K562 (cell line): ENCODE data around the gene SLC27A2. TPM values are rescaled to one million over a fixed set of nuclear protein-coding genes. Genes with fewer than 3 reads are reported as not detected.

ENCODE experiments used
- ATAC-seq: fragments of 200-7000 bp; cut with Tn5 transposase; 3 replicates; pipeline ENCODE4 v1.9.1; 2020; ENCODE audit warnings: moderate library complexity
- BruUV-seq: library from RNA; stranded (reverse); fragments of 400-500 nt; replicated peaks from 2 replicates; lab custom pipeline; 2021; lab: Mats Ljungman, UMichigan
- CTCF ChIA-PET: fragments of 300-600 bp; formaldehyde crosslinking; extraction: SDS; loops from one replicate; lab custom pipeline; 2021; ENCODE audit warnings: low intra/inter-chr PET ratio; lab: Yijun Ruan, JAX
- POLR2A ChIA-PET: fragments of 300-600, 350-650 bp; sonication (Branson Sonifier 250); formaldehyde crosslinking; extraction: SDS; loops from one replicate; lab custom pipeline; 2021; ENCODE audit warnings: antibody characterized with exemption, inconsistent platforms; lab: Yijun Ruan, JAX
- DNase-seq, 4 experiments: peaks; one replicate each; pipeline versions ENCODE4 v3.0.0 to v3.0.0-alpha.2; 2011 to 2018; ENCODE audit warnings: low spot score in 3 of 4, mixed read lengths in 3 of 4; ENCODE audit errors: extremely low read depth in 1 of 4
- FAIRE-seq: peaks from 2 replicates; lab custom pipeline; 2011; peaks lifted over from hg19 to GRCh38; lab: Jason Lieb, UNC
- H2AFZ ChIP-seq: 2 replicates; pipeline ENCODE4 v1.6.0; 2011; ENCODE audit warnings: low read depth, low read length, control low read depth, inconsistent platforms
- H3K27ac ChIP-seq: fragments of 200-600 bp; 3 replicates; pipeline ENCODE4 v1.8.0; 2011; ENCODE audit warnings: low read depth, mild to moderate bottlenecking, control low read depth, inconsistent platforms, low read length, moderate library complexity, mixed read lengths; ENCODE audit errors: extremely low read depth
- H3K27me3 ChIP-seq, 2 experiments: fragments of 300-600 bp in 1 of 2; 2 replicates in 1 of 2; 3 replicates in 1 of 2; pipeline versions ENCODE4 v1.6.0 to v1.8.0; 2011; ENCODE audit warnings: inconsistent platforms in 2 of 2, low read length in 2 of 2, mild to moderate bottlenecking in 1 of 2, mixed read lengths in 1 of 2, moderate library complexity in 1 of 2; ENCODE audit not compliant: control insufficient read depth in 2 of 2, insufficient read depth in 2 of 2
- H3K36me3 ChIP-seq: fragments of 300-600 bp; 3 replicates; pipeline ENCODE4 v1.8.0; 2011; ENCODE audit warnings: mild to moderate bottlenecking, low read length, inconsistent platforms; ENCODE audit not compliant: control insufficient read depth, insufficient read depth
- H3K4me1 ChIP-seq, 2 experiments: fragments of 200-600 bp in 1 of 2; replicated peaks in 1 of 2; 2 replicates in 1 of 2; 3 replicates in 1 of 2; pipeline versions ENCODE4 v1.5.1 to v1.8.0; 2011; ENCODE audit warnings: inconsistent platforms in 2 of 2, low read length in 2 of 2, mild to moderate bottlenecking in 1 of 2, mixed read lengths in 1 of 2, moderate library complexity in 1 of 2; ENCODE audit not compliant: control insufficient read depth in 2 of 2, insufficient read depth in 2 of 2
- H3K4me2 ChIP-seq: 2 replicates; pipeline ENCODE4 v1.6.1; 2011; ENCODE audit warnings: low read length, control low read depth, inconsistent platforms, mixed read lengths; ENCODE audit not compliant: insufficient read depth
- H3K4me3 ChIP-seq: fragments of 200-600 bp; sonication (generic), shearing (Covaris generic); 2 replicates; pipeline ENCODE4 v1.5.1; 2016; ENCODE audit warnings: control low read depth, inconsistent platforms
- H3K79me2 ChIP-seq: fragments of 200-600 bp; 3 replicates; pipeline ENCODE4 v1.8.0; 2011; ENCODE audit warnings: low read length, inconsistent platforms; ENCODE audit not compliant: control insufficient read depth, insufficient read depth
- H3K9ac ChIP-seq, 2 experiments: 2 replicates each; pipeline versions ENCODE4 v1.6.0 to v1.6.1; 2011; ENCODE audit warnings: low read depth in 2 of 2, low read length in 2 of 2, control low read depth in 1 of 2, inconsistent platforms in 1 of 2, mild to moderate bottlenecking in 1 of 2, mixed read lengths in 1 of 2; ENCODE audit not compliant: insufficient read depth in 1 of 2
- H3K9me1 ChIP-seq: one replicate; pipeline ENCODE4 v1.6.0; 2011; ENCODE audit warnings: inconsistent platforms, mild to moderate bottlenecking, low read length, moderate library complexity; ENCODE audit not compliant: control insufficient read depth, insufficient read depth
- H3K9me3 ChIP-seq: replicated peaks from 2 replicates; pipeline ENCODE4 v1.5.1; 2011; ENCODE audit warnings: low read depth, low read length, inconsistent platforms; ENCODE audit not compliant: control insufficient read depth, insufficient read depth
- H4K20me1 ChIP-seq: replicated peaks from 2 replicates; pipeline ENCODE4 v1.6.1; 2011; ENCODE audit warnings: low read length, inconsistent platforms, mixed read lengths; ENCODE audit not compliant: control insufficient read depth, insufficient read depth
- ATF3 ChIP-seq, 2 experiments: fragments of 450-650 bp in 1 of 2; sonication (generic) in 1 of 2; formaldehyde crosslinking in 1 of 2; IDR thresholded peaks in 1 of 2; conservative IDR thresholded peaks in 1 of 2; 2 replicates each; pipeline versions ENCODE4 v1.6.1 to v1.8.1; 2016 to 2023; ENCODE audit warnings: mild to moderate bottlenecking in 2 of 2, moderate library complexity in 2 of 2, inconsistent platforms in 1 of 2, missing genetic modification reagents in 1 of 2
- C11orf30 ChIP-seq: fragments of 450-650 bp; IDR thresholded peaks from 2 replicates; pipeline ENCODE4 v1.6.1; 2016; ENCODE audit warnings: low read depth, mild to moderate bottlenecking
- GMEB1 ChIP-seq: fragments of 250-450 bp; sonication (Bioruptor Pico); IDR thresholded peaks from 2 replicates; pipeline ENCODE4 v1.4.0; 2020; ENCODE audit warnings: mild to moderate bottlenecking
- GTF2E2 ChIP-seq: fragments of 200-800 bp; sonication (Bioruptor generic); IDR thresholded peaks from 2 replicates; pipeline ENCODE4 v1.6.1; 2016; ENCODE audit warnings: missing genetic modification characterization, missing compliant biosample characterization
- KDM2B ChIP-seq: fragments of 250-450 bp; sonication (Bioruptor Pico); IDR thresholded peaks from 2 replicates; pipeline ENCODE4 v1.8.0; 2021; ENCODE audit warnings: mild to moderate bottlenecking, moderate library complexity
- MAFF ChIP-seq: IDR thresholded peaks from 2 replicates; pipeline ENCODE4 v1.6.1; 2012; ENCODE audit warnings: low read length, improper control_type of control experiment
- MAFG ChIP-seq: fragments of 450-650 bp; conservative IDR thresholded peaks from 2 replicates; pipeline ENCODE4 v1.6.1; 2016; ENCODE audit warnings: missing genetic modification characterization, missing compliant biosample characterization
- ZNF316 ChIP-seq: fragments of 450-650 bp; IDR thresholded peaks from 2 replicates; pipeline ENCODE4 v1.6.1; 2016
- WGBS: fragments of 100-300 bp; shearing (Covaris generic); methylation state at CpG from one replicate; pipeline ENCODE4 v1.1.6; 2016; ENCODE audit warnings: low coverage, mixed read lengths; ENCODE audit not compliant: insufficient coverage; ENCODE audit errors: missing lambda C conversion rate; 5-methylcytosine and 5-hydroxymethylcytosine counted together
- in situ Hi-C: fragments of 300-500 bp; cut with MboI; formaldehyde crosslinking; loops from 4 replicates; pipeline ENCODE4 v1.15.0; 2018; ENCODE audit warnings: inconsistent platforms, mixed read lengths
- intact Hi-C: fragments of 100-400 bp; cut with micrococcal nuclease; formaldehyde crosslinking; loops from 2 replicates; pipeline ENCODE4 v1.14.2; 2022
- polyA plus RNA-seq, 8 experiments: library from polyadenylated mRNA; depleted of rRNA in 4 of 8; stranded (reverse) in 5 of 8; unstranded in 3 of 8; fragments of >200 nt; fragmentation: Nextera tagmentation in 2 of 8; fragmentation: Illumina TruSeq in 1 of 8; extraction: Ambion mirVana in 2 of 8; extraction: Trizol in 1 of 8; gene quantifications; 2 replicates each; pipeline versions ENCODE4 v1.2.1 to v1.2.3, GENCODE V29; 2011 to 2014; ENCODE audit warnings: inconsistent platforms in 1 of 8, missing spikeins in 1 of 8
- total RNA-seq, 7 experiments: library from RNA; depleted of rRNA in 6 of 7; stranded (reverse); fragments of >200 nt in 6 of 7; fragmentation: Illumina TruSeq in 2 of 7; extraction: Trizol in 2 of 7; gene quantifications; 2 replicates each; pipeline versions ENCODE4 v1.2.1 to v1.2.3, GENCODE V29; 2011 to 2021; ENCODE audit warnings: low replicate concordance in 1 of 7

The SLC27A2 gene
- total and polyA plus RNA-seq, 9 of the 15 experiments (the other 6 are each of a cell fraction or from before 2014, with no cell fraction given): 4.9 to 38.0 (median 22.7) TPM

GRCh38 chr15:50225057-50225456 is 43.1 kb downstream of the SLC27A2 start:
- Histone ChIP-seq H2AFZ (no peak overlapping the region), H3K4me3 (no peak overlapping the region), H3K9me3 (no peaks in the 10 kb centered on the region), H3K79me2 (no peaks in the 10 kb centered on the region), H3K4me1 (no peaks in the 10 kb centered on the region; a peak in 1 of 5 replicates), H3K36me3 (peaks cover 41% of the 10 kb centered on the region), H3K9ac (no peak overlapping the region), H3K27me3 (no peaks in the 10 kb centered on the region), H3K4me2 (no peak overlapping the region), H3K9me1 (no peaks in the 10 kb centered on the region), H4K20me1 (no peaks in the 10 kb centered on the region), H3K27ac (no peak overlapping the region)
- ChIA-PET CTCF (no interaction called here), POLR2A (no interaction called here)
- in situ Hi-C loops: no loop called here
- intact Hi-C loops: no loop called here
- no TSS peak for BruUV-seq
- ATAC-seq (no peak), FAIRE-seq (no peak), DNase-seq (no peak)
- TF ChIP-seq MAFF (peak; percentile 13; the same call in 1 of the 2 replicates), GMEB1 (no peak), KDM2B (CRISPR knock-in tag) (no peak), C11orf30 (peak; percentile 73), GTF2E2 (tag) (no peak), MAFG (peak; percentile 35), ZNF316 (peak; percentile 83), ATF3 (IDR thresholded peaks at IDR 0.05) (no peak), ATF3 (CRISPR knock-in tag; conservative IDR thresholded peaks at IDR 0.05) (no peak)
- 92% methylated on average over 1 of the region's 1 CpG for WGBS
